Prostate gland (tissue), 2 donors: ENCODE results near the gene LCMT2.

ENCODE experiments used
- POLR2A ChIP-seq: fragments of 450-650 bp; IDR thresholded peaks from one replicate; pipeline ENCODE4 v1.6.1; 2016; ENCODE audit warnings: antibody characterized with exemption, mild to moderate bottlenecking
- POLR2AphosphoS5 ChIP-seq: sonication (generic); formaldehyde crosslinking; IDR thresholded peaks from one replicate; pipeline ENCODE4 v1.6.1; 2017; ENCODE audit warnings: antibody characterized with exemption
- TF ChIP-seq, protein P1 (sequence below), 4 experiments: fragments of 200-600 bp in 2 of 4; fragments of 450-650 bp in 2 of 4; sonication (generic) in 2 of 4; IDR thresholded peaks; 1 replicate in 3 of 4; 2 replicates in 1 of 4; pipeline ENCODE4 v1.5.1; 2016 to 2019; ENCODE audit warnings: antibody characterized with exemption in 4 of 4, mild to moderate bottlenecking in 2 of 4, moderate library complexity in 2 of 4

GRCh38 chr15:43370310-43370974 lies 40.1 kb upstream of the LCMT2 start:
- TF ChIP-seq, protein P1, sequence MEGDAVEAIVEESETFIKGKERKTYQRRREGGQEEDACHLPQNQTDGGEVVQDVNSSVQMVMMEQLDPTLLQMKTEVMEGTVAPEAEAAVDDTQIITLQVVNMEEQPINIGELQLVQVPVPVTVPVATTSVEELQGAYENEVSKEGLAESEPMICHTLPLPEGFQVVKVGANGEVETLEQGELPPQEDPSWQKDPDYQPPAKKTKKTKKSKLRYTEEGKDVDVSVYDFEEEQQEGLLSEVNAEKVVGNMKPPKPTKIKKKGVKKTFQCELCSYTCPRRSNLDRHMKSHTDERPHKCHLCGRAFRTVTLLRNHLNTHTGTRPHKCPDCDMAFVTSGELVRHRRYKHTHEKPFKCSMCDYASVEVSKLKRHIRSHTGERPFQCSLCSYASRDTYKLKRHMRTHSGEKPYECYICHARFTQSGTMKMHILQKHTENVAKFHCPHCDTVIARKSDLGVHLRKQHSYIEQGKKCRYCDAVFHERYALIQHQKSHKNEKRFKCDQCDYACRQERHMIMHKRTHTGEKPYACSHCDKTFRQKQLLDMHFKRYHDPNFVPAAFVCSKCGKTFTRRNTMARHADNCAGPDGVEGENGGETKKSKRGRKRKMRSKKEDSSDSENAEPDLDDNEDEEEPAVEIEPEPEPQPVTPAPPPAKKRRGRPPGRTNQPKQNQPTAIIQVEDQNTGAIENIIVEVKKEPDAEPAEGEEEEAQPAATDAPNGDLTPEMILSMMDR (IDR thresholded peaks at IDR 0.05) = no peak
- TF ChIP-seq POLR2A = no peak
- no peak for TF ChIP-seq POLR2AphosphoS5
